Measurements from ENCODE around the gene CCDC88A.

CCDC88A gene

DNA sequence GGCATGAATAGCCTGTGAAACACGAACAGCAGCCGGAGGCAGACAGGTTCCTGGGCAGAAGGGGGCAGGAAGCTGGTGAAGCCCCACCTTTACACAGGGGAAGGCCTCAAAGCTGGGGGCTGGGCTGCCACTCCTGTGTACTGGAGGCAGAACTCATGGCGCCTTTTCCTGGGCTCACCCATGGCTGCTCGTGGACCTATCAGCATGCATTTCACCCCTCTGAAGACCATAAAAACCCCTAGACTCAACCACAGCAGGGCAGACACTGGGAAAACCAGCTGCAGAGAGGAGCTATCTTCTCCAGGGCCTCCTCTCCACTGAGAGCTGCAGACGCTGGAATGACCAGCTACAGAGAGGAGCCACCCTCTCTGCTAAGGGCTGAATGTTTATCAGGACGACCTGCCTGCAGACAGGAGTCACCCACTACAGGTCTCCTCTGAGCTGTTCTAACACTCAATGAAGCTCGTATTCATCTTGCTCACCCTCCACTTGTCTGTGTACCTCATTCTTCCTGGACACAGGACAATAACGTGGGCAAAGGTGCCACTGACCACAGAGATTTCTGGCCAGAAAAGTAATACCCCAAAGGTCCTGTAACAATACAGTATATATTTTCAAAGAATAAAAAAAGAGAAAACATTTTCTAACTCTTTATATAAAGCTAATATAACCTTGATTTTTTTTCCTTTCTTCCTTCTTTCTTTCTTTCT, 18.9 kb upstream of the CCDC88A start:
- no peak for DNase-seq
- TF ChIP-seq POLR2A (IDR thresholded peaks at IDR 0.05; ENCODE audit: low read length), result no peak

DNA sequence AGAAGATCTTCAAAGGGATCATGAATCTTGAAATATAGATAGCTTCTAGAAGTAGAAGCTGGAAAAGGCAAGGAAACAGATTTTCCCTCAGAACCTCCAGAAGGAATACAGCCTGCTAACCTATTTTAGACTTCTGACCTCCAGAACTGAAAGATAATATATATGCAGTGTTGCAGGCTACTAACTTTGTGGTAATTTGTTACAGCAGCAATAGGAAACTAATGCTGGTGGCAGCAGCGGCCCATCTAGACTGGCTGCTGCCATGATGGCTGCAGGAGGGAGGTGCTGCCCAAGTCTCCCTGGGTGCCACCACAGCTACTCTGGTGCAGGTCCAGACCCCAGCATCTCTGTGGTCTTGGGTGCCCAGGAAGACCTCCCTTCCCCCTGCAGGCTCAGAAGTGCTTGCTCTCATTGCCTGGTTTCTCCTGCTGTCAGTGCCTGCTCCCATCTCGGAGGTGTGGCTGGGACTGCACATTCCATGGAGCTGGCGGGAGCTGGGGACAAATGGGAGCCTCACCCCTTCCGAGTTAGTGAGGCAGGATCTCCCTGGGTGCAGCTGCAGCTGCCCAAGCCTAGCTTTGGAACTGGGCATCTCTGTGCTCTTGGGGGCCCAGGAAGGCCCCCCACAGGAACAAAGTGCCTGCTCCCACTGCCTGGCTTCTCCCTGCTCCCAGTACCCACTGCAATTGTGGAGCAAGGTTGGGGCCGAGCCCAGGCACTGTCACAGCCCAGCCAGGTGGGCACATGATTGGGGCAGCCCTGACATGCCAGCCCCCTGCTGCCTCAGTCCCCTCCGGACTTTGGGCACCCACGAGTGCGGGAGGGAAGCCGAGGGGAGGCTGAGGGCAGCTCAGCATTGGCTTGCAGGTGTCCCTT, 18.1 kb upstream of the CCDC88A start:
- no peak for DNase-seq
- TF ChIP-seq GATA1 (IDR thresholded peaks at IDR 0.05; ENCODE audit: low read depth, low read length), result no peak
- no peak for TF ChIP-seq POLR2A (IDR thresholded peaks at IDR 0.05; ENCODE audit: low read length)

DNA sequence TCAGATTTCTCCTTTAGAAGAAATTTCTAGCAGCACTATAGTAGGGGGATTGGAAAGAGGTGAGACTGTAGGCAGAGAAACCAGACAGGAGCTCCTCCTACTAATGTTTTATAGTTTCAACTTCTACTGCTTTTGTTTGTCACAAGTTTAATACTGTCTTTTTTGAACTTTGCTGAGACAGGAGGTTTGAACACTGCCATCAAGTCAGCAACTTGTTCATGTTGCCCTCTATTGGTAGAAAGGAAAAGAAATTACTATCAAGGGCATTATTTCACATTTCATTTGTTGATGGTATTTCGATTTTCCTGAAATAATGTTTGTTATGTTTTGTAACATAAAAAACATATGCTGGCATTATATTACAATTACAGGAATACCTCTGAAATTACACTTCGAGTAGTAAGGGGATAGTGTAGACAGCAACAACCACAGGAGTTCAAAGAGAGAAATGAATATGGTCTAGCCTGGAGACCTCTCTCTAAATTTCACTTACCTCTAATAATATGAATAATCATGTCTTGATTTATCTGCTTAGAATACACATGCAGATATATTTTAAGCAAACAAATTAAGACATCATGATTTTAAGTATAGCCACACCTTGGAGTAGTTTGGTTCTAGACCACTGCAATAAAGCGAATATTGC, 12.4 kb upstream of the CCDC88A start:
- DNase-seq, result peak; percentile 12 to 42

DNA sequence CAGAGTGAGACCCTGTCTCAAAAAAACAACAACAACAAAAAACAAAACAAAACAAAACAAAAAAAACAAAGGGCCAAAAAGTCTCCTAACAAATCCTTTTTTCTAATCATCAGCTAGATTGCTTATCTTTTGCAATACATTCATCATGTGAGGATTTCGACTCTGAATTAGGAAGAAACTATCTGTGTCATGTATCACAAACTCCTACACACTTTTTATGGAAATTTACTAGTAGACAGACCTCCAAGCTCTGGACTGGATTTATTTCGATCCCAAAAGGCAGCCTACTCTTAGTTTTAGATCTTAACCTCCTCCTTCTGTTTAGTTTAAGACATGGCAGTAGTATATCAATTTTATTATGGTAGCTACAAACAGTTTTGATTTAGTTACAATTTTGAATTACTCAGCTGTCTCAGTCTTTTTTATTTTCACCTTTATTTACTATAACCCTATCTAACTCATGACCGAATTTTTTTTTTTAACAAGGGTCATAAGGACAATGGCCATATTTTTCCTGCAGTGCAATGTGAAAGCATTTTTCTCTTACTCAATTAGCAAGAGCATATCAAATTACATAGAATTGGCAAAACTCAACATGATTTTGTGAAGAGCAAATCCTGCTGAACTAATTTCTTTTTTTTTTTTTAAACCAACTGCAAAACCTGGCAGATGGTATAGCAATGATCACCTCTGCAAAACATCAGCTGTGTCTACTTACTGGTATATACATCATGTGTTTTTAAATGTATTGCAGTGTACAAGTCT, 10.7 kb upstream of the CCDC88A start:
- DNase-seq, result no peak
- no peak for TF ChIP-seq POLR2A (IDR thresholded peaks at IDR 0.05; ENCODE audit: low read length)
- TF ChIP-seq GATA1 (IDR thresholded peaks at IDR 0.05; ENCODE audit: low read depth, low read length), result no peak

More for the DNA sequence above, 12.4 kb upstream of the CCDC88A start:
- no peak for TF ChIP-seq GATA1 (IDR thresholded peaks at IDR 0.05; ENCODE audit: low read depth, low read length)
- TF ChIP-seq POLR2A (IDR thresholded peaks at IDR 0.05; ENCODE audit: low read length), result no peak

DNA sequence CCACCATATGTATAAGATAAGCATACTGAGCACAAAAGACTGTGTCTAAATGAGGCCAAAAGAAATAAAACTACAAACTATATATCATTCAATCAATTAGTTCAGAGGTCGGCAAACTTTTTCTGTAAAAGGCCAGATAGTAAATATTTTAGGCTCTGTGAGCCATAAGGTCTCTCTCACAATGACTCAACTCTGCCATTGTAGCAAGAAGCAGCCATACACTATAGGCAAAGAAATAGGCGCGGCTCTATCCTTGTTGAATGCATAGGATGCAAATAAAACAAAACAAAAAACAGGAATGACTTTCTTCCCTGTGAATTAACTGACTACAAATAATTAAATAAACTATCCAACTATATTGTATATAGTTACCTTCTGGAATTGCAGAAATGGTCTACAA, 8.6 kb upstream of the CCDC88A start:
- DNase-seq, result no peak
- no peak for TF ChIP-seq POLR2A (IDR thresholded peaks at IDR 0.05; ENCODE audit: low read length)
- no peak for TF ChIP-seq GATA1 (IDR thresholded peaks at IDR 0.05; ENCODE audit: low read depth, low read length)

DNA sequence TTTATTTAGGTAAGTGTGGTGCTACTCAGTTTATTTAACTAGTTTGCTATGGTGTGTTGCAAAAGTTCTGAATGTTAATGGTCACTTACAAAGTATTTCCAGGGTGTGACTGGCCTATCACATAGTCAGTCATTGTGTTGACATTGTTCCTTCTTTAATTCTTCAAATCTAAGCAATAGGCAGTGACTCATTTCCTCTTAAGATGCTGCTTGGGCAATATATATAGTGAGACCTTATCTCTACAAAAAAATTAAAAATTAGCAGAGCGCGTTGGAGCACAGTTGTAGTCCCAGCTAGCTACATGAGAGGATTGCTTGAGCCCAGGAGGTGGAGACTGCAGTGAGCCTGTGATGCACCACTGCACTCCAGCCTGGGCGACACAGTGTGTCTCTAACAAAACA, 5.8 kb upstream of the CCDC88A start:
- TF ChIP-seq GATA1 (IDR thresholded peaks at IDR 0.05; ENCODE audit: low read depth, low read length) (no peak), POLR2A (IDR thresholded peaks at IDR 0.05; ENCODE audit: low read length) (no peak)

DNA sequence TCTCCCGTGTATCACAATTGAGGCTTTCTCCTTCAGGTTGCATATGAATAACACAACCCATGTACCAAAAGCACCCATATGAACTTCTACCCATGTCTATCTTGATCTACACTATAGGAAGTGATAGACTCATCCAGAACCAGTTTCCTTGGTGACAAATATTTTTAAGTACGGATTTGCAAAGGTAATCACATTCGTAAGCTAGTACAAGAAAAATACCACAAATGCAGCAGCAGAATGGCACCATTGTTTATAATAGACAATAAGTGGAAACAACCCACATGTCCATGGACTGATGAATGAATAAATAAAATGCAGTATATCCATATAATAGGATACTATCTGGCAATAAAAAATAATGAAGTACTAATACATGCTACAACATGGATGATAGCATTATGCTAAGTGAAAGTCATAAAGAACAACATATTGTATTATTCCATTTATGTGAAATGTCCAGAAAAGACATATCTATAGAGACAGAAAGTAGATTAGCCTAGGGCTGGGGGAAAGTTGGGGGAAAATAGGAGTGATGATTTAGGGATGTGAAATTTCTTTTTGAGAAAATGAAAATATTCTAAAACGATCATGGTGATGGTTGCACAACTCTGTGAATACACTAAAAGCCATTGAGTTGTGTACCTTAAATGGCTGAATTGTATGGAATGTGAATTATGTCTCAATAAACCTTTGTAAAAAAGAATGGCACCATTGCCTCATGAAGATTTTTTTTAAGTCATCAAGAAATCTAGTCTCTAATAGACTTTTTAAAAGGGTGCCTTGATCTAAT, 3.4 kb upstream of the CCDC88A start:
- TF ChIP-seq GATA1 (IDR thresholded peaks at IDR 0.05; ENCODE audit: low read depth, low read length) (no peak), POLR2A (IDR thresholded peaks at IDR 0.05; ENCODE audit: low read length) (no peak)
- DNase-seq, result no peak

More for the DNA sequence above, 5.8 kb upstream of the CCDC88A start:
- DNase-seq, result no peak

DNA sequence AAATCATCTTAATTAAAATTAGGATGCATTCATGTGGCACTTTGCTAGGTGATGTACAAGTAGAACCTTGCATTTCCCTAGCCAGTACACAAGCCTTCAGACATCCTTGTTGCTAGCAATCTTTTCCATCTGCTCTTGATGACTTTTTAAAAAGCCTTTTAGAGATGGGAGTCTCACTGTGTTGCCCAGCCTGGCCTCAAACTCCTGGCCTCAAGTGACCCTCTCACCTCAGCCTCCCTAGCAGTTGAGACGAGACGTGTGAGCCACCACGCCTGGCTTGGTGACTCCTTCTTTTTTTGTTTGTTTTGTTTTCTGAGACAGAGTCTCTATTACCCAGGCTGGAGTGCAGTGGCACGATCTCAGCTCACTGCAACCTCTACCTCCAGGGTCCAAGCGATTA, 1.7 kb upstream of the CCDC88A start:
- TF ChIP-seq POLR2A (IDR thresholded peaks at IDR 0.05; ENCODE audit: low read length) (no peak), GATA1 (IDR thresholded peaks at IDR 0.05; ENCODE audit: low read depth, low read length) (no peak)

DNA sequence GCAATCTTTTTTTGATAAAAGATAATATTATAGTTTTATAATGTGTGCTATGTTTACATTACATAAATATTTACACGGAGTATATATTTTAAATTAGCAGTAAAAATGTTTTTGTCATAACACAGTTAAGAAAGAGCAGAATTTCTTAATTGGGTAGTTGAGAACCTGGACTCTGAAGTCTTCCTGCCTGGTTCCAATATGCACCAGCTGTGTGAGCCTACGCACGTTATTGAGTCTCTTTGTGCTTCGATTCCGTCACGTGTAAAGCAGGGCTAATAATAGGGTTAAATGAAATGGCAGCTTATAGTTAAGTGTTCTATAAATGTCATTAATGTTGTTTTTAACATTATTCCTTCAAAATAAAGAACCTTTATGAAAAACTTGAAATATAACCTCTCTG, 1.2 kb upstream of the CCDC88A start:
- DNase-seq, result no peak
- no peak for TF ChIP-seq GATA1 (IDR thresholded peaks at IDR 0.05; ENCODE audit: low read depth, low read length)

More for the DNA sequence above, 1.7 kb upstream of the CCDC88A start:
- no peak for DNase-seq

DNA sequence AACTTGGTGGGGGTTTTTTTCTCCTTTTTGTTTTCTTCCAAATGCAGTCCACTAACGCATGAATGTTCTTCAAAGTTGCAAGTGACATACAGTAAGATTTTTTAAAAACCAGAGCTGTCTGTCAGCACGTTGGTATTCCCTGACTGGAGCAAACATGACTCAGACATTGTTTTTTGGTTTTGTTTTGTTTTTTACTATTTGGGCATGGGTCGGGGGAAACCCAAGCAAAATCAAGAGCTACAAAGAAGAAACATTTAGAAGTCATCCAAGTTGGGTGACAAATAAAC, 726 bp upstream of the CCDC88A start:
- no peak for DNase-seq
- TF ChIP-seq GATA1 (IDR thresholded peaks at IDR 0.05; ENCODE audit: low read depth, low read length), result no peak
- TF ChIP-seq POLR2A (IDR thresholded peaks at IDR 0.05; ENCODE audit: low read length), result no peak

DNA sequence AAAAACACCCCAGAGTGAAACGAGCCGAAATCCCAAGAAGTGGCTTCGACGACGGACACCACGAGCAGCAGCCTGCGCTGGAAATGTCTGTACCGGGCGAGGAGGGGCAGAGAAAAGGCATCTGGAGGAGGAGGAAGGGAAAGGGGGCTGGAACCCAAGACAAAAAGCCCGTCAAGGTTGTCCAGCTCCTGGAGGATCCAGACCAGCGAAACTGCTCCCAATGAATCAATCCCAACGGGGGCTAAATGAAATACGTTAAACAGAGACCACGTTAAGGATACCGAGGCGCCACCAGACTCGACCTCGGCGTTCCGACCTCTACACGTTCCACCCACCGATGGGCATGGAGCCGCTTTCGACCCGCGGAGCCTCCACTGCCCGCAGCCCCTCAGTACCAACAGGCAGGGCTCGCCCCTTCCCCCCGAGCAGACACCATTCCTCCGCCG, 400 bp downstream of the CCDC88A start:
- DNase-seq, result peak; percentile 61 to 76
- TF ChIP-seq POLR2A (IDR thresholded peaks at IDR 0.05; ENCODE audit: low read length) (no peak), GATA1 (IDR thresholded peaks at IDR 0.05; ENCODE audit: low read depth, low read length) (no peak)

DNA sequence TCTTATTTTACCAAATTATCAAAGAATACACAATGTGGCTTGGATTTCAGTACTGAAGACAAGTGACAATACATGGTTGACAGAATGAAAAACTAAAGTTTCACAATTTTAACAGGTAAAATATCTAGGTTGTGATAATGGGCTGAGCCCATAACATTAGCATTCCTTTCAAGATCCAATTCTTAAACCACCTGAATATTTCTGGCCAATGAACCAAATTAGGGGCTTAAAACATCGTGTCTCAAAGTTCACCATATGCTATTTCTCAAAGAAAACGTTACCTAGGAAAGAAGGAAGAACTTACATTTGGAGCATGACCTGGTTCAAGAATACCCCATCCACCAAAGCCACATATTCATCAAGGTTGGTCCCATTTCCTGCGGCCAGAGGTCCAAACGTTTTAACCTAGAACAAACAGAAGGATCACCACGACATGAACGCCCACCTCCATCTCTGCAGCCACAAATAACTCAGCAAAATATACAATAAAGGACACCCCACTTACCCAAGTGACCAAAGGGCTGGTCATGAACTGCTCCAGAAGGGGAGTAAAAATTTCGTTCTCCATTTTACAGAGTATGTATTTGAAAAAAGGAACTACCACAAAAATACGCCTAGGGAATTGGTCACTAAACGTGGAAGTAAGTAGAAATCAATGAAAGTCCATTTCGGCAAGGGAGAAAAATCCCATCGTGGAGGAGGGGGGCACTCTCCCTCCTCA, 984 bp downstream of the CCDC88A start:
- peak; percentile 57 to 63 for DNase-seq
- TF ChIP-seq POLR2A (IDR thresholded peaks at IDR 0.05; ENCODE audit: low read length) (no peak), GATA1 (IDR thresholded peaks at IDR 0.05; ENCODE audit: low read depth, low read length) (no peak)
